ENCODE results near the gene FHIT.

The FHIT gene

DNA sequence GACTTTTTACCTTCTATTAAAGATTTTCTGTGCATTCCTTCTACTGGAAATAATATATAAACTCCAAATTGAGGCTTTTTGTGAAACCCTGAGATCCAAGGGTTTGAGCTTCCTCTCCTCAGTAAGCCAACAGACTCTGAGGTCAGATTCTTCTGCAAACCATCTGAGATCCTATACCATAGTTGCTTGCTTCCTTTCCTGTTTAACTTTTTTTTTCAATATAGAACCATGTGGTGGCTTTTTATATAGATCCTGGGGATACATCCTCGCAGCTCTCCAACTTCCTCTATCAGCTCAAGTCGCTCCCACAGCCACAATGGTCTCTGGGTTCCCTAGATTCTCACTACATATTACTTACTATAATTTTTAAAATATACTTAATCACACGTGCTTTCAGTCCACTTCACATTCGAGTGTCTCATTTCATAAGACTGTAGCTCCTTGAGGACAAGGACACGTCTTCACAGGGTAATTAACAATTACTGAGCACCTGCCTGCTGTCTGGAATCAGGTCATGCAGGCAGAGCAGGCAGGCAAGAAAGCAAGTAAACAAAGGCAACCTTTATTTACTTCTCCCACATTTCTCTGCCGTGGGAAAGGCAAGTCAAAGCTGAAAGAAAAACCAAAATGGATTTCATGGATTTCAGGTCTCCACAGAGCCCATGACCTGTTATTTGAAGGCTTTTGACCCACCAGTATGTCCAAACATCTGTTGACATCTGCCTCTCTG, 941.5 kb downstream of the FHIT start:
- DNase-seq (ENCODE audit: low read depth in 1 of 2, low spot score in 1 of 2) = no peak

DNA sequence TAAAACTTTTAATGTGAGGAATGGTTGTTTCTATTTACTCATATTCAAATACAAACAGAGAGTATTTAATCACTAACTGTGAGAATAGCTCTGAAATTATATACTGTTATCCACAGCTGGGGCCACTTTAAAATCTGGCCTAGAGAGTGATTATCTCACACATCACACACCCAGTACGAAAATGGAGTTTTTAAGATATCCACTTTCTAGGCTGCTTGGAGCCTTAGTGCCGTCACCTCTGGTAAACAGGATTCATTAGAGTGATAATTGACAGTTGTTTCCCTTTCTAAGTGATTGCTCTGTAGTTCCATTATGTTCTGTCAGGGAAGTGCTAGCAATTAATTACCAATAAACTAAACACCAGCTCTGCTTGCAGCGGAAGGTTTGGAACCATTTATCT, 942.4 kb downstream of the FHIT start:
- no peak for DNase-seq (ENCODE audit: low read depth in 1 of 2, low spot score in 1 of 2)

DNA sequence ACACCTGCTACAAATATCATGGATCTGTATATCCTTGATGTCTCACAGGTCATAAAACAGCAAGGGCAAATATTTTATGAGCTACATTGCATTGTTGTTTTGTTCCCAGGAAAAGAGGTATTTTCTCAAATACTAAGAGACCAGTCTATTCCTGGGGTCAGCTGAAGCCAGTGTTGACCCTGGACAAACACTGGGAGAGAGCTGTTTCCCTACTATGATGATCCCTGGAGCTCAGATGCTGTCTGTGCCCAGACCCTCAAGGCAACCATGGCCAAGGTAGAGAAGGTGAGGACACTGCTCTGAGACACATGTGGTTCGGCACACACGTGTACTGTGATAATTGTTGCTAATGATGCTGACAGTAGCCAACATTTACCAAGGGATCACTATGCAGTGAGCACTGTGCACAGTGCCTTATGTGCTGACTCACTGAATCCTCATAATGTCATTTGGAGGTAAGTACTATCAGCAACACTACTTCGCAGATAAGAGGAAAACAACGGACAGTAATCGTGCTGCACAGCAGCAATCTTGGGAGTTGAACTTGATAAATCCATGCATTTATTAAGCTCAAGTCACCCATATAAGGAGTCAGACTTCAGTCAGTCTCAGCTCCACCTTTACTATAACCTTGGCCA, 943.6 kb downstream of the FHIT start:
- DNase-seq (ENCODE audit: low read depth in 1 of 2, low spot score in 1 of 2) = no peak

DNA sequence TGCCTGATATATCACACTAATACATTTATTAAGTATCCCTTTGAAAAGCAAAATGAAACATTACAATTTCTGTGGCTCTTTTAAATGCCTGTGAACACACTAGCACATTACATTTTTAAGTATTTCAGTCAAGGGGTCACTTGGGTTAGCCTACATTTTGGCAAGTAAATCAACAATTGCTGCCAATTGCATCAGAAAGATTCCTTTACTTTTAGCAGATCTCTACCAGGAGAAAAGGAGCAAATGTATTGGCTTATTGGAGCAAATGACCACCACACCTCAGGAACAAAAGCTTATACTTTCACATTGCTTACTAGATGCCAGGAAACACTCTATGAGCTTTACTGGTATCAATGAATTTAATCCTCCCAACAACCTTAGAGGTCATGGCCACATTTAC, 947.1 kb downstream of the FHIT start:
- DNase-seq (ENCODE audit: low read depth in 1 of 2, low spot score in 1 of 2) = no peak

DNA sequence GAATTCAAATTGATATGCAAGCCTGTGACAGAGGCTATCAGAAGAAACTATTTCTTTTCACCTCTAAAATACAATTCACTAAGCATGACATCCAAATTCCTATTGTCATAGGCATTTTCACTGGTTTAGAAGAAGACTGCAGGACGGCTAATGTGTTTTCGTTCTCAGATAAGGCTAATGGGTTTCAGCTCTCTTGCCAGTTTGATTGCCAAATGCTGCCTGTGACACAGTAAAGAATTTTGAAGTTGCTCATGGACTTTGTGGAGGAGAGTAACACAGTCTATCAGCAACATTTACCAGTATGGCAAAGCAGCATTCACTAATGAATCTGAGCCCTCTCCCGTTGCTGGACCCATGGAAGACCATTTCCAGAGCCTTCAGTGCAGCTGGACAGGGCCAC, 948.1 kb downstream of the FHIT start:
- DNase-seq (ENCODE audit: low read depth in 1 of 2, low spot score in 1 of 2) = no peak

DNA sequence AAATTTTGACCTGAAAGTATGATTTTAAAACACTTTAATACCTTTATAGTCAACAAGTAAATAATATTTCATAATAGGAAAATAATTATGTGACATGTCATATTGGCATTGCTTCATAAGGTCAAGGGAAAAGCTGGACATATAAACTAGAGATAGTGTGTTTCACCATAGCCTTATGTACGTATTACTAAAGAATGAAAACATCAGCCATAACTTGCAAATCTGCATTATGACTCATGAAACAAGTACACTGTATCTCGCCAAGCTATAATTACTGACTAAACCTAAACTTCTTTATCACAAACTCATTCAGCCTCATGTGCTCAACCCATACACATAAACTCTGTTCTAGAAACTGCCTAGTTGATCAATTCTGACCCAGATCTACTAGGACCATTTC, 950.1 kb downstream of the FHIT start:
- no peak for DNase-seq (ENCODE audit: low read depth in 1 of 2, low spot score in 1 of 2)

DNA sequence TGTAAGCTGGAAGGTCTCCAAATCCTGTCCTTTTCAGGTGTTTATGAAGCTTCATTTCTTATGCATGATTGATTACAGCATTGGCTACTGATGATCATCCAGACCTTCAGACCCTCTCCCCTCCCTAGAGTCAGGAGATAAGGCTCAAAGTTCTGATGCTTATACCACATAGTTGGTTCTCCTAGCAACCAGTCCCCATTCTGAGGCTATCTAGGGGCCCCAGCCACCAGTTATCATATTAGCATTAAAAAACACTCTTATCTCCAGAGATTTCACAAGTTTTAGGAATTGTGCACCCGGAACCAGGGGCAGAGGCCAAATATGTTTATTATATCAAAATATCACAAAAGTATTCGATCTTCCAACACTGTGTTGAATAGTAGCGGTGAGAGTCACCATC, 953.1 kb downstream of the FHIT start:
- DNase-seq (ENCODE audit: low read depth in 1 of 2, low spot score in 1 of 2) = no peak

DNA sequence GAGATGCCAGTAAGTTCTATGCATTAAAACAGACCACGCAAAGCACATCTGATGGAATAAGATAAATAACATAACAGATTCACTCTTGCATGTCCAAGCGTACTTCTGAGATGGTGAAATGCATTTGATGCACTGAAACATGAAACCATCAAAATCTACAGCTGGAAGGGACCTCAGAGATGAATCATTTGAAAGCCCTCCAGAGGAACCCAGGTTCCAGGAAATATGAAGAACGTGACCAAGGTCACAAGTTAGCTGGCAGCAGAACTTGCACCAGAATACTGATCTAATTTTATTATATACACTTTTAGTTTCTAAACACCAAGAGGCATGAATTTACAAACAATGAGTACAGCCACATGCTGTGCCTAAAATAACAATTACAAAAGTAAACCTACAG, 957.1 kb downstream of the FHIT start:
- no peak for DNase-seq (ENCODE audit: low read depth in 1 of 2, low spot score in 1 of 2)

DNA sequence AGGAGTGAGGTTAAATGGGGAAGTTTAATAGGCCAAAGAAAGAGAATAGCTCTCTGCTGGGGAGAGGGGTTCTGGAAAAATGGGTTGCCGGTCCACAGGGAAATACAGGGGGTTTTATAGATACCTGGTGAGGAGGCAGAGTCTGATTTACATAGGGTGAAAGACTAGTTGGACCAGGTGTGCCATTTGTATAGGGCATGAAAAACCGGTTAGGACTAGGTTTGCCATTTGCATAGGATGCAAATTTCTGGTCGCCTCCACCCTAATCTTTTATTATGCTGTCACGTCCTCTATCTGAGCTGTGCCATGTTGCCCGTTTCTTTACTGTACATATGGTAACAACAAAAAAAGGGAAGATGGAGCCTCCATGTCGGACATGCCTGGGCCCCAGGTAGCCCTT, 960.1 kb downstream of the FHIT start:
- no peak for DNase-seq (ENCODE audit: low read depth in 1 of 2, low spot score in 1 of 2)

DNA sequence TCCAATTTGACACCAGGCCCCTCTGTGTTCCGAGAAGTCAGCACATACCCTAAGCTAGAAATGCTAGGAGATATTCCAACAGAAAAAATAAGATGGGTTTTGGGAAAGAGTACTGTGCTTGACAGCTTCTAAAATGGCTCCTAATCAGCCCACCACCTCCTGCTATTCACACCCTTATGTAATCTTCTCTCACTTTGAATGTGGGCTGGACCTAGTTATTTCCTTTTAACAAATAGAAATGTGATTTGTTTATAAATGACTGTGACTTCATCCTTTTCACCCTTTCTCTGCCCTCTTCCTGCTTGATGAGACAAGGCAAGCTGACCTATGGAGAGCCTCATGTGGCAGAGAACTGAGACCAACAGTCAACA, 961.1 kb downstream of the FHIT start:
- no peak for DNase-seq (ENCODE audit: low read depth in 1 of 2, low spot score in 1 of 2)

DNA sequence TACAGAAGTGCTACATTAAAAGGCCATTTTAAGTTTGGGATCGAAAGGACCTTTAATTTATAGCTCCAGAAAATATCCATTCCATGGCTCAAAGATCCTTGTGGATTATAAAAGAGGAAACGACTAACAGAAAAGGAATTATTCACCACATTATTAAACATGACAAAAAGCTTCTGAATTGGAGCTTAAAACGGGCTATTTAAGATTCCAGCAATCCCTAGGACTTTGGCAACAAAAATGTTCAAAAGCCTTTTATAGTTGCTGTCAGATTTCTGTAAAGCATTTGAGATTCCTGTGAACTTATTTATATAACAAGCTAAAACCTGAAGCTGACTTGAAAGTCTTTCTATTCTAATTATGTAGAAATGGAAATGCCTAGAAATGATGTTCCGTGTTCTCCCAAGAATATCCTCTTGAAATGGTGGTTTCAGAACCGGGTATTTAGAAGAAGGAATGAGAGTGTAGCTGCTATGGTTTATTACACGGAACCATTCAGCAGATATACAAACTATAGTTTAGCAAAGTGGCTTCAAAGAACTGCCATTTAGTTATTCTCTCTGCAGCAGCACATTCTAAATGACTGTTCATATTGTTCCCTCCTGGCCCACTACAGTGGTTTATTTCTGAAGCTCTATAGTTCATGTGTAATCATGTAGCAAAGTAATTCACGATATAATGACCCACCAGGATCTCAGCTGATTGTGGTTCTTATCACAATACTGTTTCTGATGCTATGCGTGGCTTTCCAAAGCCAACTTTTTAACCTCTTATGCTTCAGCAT, 961.7 kb downstream of the FHIT start:
- DNase-seq (ENCODE audit: low read depth in 1 of 2, low spot score in 1 of 2) = no peak

DNA sequence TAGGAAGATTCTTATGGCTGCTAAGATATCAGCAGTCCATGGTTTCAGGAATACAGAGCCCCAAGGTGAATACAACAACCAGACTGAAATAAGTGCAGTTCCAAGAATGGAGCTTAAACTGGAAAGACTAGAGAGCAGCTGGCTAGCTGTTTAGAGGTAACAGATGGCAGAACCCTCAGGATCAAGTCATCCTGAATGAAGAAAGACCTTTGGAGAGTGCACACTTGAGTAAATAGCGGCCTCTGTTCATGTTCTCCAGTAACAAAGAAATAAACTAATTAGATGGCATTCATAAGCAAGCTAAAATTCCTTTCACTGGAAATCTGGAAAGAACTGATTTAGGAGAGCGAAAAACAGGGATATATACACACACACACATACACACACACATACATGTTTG, 968.4 kb downstream of the FHIT start:
- no peak for DNase-seq (ENCODE audit: low read depth in 1 of 2, low spot score in 1 of 2)

DNA sequence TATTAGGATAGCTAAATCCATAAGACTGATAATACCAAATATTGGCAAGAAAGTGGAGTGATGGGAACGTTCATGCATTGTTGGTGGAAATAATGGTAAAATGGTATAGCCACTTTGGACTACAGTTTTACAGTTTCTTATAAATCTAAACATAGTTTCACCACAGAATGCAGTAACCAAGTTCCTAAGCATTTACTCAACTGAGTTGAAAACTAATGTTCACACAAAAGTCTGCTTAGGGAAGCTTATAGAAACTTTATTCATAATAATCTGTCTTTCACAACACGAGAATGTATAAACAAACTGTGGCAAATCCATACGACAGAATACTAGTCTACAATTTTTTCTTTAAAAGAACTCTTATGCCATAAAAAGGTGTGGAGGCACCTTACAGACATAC, 969.3 kb downstream of the FHIT start:
- no peak for DNase-seq (ENCODE audit: low read depth in 1 of 2, low spot score in 1 of 2)

DNA sequence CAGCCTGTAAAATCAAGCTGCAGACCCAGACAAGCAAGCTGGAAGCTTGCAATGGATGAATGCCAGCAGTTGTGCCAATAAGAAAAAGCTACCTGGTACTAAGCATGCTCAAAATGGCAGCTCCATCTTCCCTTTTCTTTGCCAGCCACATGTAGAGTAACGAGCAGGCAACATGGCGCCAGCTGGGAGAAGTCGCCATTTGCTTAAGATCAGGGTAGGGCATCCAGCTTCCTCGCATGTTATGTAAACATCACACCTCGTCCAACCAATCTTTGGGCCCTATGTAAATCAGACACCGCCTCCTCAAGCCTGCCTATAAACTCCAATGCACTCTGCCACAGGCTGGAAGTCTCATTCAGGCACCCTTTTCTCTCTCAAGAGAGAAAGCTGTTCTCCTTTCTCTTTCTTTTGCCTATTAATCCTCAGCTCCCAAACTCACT, 973.9 kb downstream of the FHIT start:
- DNase-seq (ENCODE audit: low read depth in 1 of 2, low spot score in 1 of 2) = no peak

DNA sequence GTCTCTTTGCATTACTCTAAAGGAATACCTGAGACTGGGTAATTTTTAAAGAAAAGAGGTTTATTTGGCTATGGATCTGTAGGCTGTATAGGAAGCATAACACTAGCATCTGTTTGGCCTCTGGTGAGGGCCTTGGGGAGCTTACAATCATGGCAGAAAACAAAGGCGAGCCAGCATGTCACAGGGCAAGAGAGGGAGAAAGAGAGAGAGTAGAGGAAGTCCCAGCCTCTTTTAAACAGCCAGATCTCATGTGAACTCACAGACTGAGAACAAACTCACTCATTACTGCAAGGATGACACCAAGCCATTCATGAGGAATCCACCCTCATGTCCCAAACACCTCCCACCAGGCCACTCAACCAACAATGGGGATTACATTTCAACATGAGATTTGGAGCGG, 974.6 kb downstream of the FHIT start:
- no peak for DNase-seq (ENCODE audit: low read depth in 1 of 2, low spot score in 1 of 2)

DNA sequence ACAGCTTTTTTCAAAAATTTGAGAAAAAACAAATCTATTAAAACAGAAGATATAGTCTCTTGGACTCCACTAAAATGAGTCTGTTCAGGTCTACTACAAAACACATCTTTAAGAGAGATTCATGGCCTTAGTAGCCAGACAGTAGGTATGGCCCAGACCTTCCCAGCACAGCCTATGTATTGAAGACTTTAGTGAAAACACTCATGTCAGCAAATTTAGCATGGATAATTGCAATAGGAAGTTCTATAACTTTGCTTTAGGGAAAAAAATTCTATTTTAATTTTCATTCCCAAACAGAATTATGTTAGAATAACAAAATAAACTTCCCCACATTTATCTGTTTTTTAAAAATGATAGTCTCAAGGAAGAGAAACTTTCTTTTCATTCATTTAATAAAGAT, 976.6 kb downstream of the FHIT start:
- DNase-seq (ENCODE audit: low read depth in 1 of 2, low spot score in 1 of 2) = no peak

DNA sequence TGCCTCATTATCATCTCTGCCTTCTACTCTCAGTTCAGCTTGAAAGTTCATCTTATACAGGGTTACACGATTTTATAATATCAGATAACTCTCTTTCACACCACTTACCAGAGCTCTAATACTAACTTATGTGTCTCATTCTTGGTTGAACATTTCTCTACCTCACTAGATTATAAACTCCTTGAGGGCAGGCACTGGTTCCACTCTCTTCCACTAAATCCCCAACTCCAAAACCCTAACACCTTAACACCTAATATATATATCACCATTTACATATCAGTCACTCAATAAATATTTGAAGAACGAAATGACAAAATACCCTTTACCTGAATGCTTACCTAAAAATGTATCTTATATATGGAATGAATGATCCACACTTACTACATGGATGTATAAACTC, 977.2 kb downstream of the FHIT start:
- no peak for DNase-seq (ENCODE audit: low read depth in 1 of 2, low spot score in 1 of 2)

DNA sequence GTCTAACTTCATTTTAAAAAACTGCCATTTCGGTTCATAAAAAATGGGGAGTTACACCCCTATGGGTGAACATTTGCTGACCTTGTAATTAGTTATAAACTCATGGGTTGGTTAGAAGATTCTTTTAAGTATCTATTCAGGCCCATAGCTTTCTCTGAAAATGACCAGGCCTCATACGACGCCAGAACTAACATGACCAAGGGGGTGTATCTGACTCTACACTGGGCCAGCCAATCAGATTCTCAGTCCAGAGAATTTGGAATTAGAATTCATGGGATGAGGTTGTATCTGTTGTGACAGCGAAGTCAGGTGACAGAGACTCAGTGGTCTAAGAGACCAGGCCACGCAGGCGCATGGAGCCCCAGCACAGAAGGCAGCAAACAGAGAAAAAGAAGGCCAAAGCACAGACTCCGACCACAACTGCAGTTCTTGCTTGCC, 981.4 kb downstream of the FHIT start:
- DNase-seq (ENCODE audit: low read depth in 1 of 2, low spot score in 1 of 2) = no peak

DNA sequence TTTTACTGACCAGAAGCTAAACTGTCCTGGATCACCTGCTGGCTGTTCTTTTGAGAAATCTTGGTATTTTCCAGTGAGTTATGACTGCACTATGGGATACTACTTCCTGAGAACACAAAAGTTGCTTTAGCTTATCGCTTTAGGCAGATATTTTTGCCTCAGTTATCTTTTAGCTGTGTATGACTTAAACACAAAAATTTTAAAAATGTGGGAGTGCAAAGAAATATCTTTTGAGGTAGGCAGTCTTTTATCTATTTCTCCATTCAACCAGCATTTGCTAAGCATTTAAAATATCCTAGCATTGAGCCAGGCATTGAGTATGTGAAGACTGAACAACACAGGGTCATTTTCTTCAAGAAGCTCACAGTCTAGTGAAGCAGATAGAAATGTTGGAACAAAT, 981.9 kb downstream of the FHIT start:
- no peak for DNase-seq (ENCODE audit: low read depth in 1 of 2, low spot score in 1 of 2)

DNA sequence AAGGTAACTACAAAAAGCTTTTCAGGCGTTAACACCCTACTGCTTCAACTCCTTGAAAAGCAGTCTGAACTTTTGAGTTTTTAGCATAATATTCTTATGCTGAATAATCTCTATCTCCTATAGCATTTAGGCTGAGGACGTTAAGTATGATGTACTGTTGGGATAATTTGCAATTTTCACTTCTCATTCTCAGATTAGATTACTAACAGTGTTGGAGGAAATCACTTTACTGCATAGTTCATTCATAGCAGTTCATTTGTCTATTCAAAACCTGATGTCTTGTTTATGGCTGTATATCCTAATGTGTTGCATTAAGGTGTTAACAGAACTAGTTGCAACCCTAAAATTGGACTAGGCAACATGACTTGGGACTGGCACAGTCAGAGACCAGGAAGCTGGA, 983.1 kb downstream of the FHIT start:
- no peak for DNase-seq (ENCODE audit: low read depth in 1 of 2, low spot score in 1 of 2)

DNA sequence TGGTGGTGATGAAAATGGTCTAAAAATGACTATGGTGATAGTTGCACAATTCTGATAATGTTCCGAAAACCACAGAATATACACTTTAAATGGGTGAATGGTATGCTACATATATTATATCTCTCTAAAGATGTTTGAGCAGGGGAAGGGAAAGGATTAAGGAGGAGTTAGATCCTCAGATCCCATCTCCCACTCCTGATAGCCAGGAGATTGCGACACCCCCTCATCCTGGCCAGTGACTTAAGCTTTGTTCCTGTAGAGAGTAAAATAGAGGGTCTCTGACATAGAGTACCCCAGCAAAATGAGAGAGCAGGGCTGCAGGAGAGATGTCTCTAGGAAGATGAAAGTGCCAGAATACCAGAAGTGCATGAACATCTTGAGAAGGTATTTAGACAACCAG, 984.8 kb downstream of the FHIT start:
- DNase-seq (ENCODE audit: low read depth in 1 of 2, low spot score in 1 of 2) = no peak

DNA sequence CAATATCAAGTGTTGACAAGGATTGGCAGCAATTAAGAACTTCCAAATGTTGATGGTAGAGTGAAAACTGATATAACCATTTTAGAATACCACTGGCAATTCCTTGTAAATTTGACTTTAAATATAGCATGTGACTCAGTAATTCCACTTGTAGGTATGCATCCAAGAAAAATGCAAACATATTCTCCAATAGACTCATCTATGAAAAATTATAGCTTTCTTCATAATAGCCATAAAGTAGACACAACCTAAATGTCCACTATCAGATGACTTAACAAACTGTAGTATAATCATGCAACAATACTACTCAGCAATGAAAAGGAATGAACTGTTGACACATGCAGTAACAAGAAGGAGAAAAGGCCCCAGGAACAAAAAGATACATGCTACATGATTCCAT, 988.1 kb downstream of the FHIT start:
- DNase-seq (ENCODE audit: low read depth in 1 of 2, low spot score in 1 of 2) = no peak

Data from activated T-helper 1 cell treated with anti-CD3 and anti-CD28 coated beads, Interleukin-2, amount 50 U/mL, for 16 hours (primary cell).